M059J (cell line): ENCODE results near the gene SGF29. TPM values are rescaled to one million over a fixed set of nuclear protein-coding genes. Genes with fewer than 3 reads are reported as not detected.
"Not testable (repeated sequence)": the region's sequence is repeated elsewhere in the genome, so short reads cannot be mapped to it uniquely, and the experiment has no call there.

Experiments used
- DNase-seq: peaks from one replicate; pipeline ENCODE4 v3.0.0-alpha.2; 2012; ENCODE audit warnings: low read depth
- total RNA-seq: library from RNA; depleted of rRNA; stranded (reverse); fragments of >200 nt; shearing (Covaris generic); gene quantifications from 2 replicates; pipeline ENCODE4 v1.2.3, GENCODE V29; 2014

SGF29 gene
- total RNA-seq, 1 experiment from 2014 or later, result 16.7 TPM

DNA sequence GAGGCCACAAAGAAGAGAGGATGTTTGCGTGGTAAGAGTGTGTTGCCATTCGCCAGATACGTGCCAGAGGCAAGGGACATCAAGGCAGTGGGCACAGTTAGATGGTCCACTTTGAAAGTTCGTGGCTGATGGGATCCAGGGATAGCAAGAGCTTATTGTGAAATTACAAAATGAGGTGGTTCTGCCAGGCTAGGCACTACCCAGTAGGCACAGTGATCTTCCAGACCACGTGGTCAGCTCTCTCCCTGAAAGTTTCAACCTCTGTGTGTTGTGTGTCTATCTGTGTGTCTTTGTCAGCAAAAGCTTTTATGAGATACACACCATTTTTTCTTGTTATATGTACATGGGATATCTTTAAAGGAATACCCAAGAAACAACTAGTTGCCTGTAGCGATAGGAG, 9.5 kb downstream of the SGF29 start:
- DNase-seq, result no peak

DNA sequence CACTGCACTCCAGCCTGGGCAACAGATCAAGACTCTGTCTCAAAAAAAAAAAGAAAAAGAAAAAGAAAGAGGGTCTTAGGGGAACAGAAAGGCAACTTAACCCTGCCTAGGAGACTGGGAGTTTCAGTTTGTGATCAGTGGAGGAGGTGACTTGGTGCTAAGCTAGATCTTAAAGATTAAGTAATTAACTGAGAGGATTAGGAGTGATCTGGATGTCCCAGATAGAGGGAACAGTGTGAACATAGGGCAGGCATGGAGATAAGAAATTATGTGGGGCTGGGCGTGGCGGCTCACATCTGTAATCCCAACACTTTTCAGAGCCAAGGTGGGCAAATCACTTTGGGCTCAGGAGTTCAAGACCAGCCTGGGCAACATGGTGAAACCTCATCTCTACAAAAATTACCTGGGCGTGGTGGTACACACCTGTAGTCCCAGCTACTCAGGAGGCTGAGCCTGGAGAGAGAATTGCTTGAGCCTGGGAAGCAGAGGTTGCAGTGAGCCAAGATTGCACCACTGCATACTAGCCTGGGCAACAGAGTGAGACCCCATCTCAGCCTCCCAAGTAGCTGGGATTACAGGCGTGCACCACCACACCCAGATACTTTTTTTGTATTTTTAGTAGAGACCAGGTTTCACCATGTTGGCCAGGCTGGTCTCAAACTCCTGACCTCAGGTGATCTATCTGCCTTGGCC, 12.7 kb downstream of the SGF29 start:
- not testable (repeated sequence) for DNase-seq

DNA sequence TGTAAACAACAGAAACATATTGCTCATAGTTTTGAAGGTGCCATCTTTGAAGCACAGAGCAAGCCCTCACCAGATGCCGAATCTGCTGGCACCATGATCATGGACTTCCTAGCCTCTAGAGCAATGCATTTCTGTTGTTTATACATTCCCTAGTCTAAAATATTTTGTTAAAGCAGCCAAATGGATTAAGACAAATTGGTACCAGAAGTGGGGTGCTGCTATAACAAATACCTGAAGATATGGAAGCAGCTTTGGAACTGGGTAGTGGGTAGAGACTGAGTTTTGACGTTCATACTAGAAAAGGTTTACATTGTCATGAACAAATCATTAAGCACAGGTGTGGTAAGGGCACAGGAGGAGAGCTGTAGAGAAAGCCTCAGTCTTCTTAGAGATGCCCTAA, 13.6 kb downstream of the SGF29 start:
- DNase-seq, result no peak

DNA sequence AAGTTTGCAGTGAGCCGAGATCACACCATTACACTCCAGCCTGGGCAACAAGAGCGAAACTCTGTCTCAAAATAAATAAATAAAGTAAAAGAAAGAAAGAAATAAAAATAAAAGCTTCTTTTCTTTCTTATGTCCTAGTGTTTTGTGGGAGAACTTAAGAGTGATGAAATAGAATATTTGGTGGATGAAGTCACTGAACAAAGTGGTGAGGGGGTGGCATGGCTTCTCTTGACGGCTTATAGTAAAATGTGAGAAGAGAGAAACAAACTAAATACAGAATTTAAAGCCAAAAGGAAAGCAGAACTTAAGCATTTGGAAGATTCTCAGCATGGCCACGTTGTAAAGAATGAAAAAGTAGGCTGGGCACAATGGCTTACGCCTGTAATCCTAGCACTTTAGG, 15.3 kb downstream of the SGF29 start:
- peak; percentile 23 for DNase-seq

DNA sequence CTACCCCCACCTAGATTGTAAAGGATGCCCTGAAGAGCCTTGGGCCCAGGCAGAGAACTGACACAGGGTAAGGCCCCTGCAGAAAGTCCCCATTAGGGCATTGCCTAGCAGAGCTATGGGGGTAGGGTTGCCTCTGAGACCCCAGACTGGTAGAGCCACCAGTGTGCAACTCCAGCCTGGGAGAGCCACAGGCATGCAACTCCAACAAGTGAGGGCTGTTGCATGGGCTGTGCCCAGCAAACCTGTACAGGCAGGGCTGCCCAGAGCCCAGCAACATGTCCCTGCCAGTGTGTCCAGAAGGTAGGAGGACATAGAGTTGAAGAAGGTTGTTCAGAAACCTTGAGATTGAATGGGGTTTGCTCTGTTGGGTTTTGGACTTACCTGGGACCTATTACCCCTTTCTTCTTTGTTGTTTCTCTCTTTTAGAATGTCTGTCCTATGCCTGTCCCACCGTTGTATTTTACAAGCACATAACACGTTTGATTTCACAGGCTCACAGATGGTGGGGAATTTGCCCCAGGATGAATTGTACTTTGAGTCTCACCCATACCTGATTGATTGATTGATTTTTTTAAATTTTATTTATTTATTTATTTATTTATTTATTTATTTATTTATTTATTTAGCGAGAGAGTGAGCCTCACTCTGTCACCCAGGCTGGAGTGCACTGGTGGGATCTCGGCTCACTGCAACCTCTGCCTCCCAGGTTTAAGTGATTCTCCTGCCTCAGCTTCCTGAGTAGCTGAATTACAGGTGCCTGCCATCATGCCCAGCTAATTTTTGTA, 16.4 kb downstream of the SGF29 start:
- no peak for DNase-seq

DNA sequence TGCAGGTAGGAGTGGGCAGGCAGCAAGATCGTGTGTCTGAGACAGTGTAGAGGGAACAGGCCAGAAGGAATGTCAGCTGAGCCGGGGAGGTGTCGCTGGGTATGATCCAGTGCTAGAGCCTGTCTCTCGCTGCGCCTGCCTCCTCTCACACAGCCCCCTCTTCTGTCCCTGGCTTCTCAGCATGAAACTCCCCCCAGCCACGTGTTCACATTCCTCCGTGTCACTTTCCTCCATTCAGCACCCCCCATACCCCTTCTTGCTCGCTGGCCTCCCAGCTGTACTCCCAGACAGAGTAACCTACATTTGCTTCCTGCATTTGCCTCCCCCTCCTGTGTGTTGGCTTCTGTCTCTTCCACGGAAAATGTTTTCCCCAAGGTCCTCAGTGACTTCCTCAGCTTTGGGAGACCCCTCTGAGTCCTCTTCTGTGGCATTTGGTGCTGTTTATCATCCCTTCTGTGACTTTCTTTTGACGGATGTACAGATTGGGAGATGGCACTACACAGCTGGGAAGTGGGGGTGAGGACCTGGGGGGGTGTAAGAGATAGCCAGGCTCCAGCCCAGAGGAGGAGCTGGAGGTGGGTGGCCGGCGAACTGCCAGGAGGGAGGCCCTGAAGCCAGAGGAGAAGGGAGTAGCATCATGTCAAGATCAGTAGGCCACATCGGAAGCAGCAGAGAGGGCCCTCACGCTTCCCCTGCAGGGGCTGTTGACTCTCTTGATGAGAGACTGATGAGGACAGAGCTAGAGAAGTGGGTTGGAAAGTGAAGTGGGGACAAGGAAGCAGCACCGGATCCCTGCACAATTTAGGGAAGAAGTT, 19.2 kb downstream of the SGF29 start:
- no peak for DNase-seq

DNA sequence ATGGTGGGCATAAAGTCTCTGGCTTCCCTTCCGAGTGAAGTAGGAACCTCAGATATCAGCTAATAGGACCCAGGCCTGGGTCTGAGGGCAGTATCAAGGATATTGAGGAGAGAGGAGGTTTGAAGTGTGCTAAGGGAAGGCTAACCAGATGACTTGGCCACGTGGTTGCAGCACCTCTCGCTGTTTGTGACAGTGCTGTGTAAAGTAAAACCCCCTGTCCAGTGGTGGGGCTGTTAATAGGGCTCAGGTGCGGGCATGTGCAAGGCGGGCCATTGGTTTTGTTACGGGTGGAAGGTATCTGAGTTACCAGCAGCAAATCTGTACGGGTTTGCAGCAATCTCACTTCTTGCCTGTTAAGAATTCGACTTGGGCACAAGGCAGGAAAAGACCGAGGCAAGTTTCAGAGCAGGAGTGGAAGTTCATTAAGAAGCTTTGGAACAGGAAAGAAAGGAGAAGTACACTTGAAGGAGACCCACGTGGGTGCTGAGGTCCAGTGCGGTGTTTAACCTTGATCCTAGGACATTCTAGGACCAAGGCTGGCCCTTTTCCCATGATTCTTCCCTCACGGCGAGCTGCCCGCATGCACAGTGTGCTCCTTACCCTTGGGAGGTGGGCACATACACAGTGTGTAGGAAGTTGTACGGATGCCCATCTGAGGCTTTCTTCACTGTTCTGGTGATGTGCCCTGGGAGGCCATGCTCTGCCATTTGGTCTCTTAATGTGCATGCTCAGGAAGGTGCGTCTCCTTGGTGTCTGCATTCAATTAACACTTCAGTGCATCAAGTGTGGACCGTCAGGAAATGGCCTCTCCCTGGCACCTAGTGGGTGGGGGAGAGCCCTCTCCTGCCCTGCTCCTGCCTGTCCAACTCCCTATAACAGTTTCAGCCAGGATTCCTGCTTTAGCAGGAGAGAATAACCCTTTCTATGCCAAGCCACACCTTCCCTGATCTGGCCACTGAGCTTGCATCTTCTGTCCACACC, 20.3 kb downstream of the SGF29 start:
- DNase-seq, result no peak

DNA sequence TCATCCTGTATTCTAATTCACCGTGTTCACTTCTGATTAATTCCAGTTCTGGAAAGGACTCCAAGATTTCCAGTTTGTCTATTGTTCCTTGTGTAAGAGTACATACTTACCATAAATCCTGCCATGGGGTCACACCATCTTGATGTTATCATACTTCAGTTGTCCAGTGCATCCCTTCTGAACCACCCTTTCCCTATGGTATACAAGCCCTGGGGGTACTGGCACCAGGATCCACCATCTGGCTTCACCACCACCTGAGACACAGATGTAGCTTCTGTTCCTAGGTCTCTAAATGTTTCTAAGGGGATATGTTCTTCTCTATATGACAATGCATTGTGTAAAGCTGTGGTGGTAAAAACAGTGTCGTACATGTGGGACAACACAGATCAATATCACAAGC, 21.2 kb downstream of the SGF29 start:
- no peak for DNase-seq

DNA sequence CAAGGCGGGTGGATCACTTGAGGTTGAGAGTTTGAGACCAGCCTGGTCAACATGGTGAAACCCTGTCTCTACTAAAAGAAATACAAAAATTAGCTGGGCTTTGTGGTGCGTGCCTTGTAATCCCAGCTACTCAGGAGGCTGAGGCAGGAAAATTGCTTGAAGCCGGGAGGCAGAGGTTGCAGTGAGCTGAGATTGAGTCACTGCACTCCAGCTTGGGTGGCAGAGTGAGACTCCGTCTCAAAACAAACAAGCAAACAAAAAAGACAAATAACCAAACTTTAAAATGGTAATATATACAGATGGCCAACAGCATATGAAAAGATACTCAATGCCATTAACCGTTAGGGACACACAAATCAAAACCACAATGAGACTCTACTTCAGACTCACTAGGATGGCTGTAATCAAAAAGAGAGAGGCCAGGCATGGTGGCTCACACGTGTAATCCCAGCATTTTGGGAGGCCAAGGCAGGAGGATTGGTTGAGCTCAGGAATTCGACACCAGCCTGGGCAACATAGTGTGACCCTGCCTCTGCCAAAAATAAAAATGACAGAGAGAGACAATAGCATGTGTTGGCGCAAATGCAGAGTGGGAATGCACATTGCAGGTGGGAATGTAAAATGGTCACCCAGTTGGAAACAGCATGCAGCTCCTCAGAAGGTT, 21.9 kb downstream of the SGF29 start:
- DNase-seq, result no peak

DNA sequence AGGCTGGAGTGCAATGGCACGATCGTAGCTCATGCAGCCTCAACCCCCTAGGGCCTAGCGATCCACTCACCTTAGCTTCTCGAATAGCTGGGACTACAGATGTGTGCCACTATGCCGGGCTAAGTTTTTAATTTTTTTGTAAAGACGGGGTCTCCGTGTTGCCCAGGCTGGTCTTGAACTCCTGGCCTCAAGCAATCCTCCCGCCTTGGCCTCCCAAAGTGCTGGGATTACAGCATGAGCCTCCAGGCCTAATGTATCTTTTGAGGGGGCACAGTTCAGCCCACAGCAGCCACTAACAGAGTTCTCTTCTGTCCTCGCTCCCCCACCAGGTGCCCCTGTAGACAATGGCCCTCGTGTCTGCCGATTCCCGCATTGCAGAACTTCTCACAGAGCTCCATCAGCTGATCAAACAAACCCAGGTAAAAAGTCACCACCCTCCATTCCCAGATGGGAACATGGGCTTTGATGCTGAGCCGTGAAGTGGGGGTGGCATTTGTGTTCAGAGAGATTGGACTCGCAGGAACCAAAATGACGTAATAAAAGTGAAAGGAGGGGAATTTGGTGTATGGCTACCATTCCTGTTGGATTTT, 27.1 kb downstream of the SGF29 start:
- no peak for DNase-seq

DNA sequence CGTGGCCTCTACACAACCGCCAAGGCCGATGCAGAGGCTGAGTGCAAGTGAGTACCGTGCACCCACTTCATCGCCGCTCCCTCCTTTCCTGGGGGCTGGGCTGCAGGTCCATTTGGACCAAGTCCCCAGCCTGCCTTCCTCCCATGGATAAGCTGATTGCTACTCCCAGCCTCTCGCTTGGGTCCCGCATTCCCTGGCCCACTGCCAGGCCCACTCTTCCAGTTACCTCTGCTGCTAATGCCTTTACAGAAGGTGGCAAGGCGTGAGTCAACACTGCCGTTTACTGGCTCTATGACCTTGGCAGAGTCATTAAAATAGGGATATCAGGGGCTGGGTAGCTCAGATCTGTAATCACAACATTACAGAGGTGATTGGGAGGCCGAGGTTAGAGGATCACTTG, 32.0 kb downstream of the SGF29 start:
- peak; percentile 52 for DNase-seq

DNA sequence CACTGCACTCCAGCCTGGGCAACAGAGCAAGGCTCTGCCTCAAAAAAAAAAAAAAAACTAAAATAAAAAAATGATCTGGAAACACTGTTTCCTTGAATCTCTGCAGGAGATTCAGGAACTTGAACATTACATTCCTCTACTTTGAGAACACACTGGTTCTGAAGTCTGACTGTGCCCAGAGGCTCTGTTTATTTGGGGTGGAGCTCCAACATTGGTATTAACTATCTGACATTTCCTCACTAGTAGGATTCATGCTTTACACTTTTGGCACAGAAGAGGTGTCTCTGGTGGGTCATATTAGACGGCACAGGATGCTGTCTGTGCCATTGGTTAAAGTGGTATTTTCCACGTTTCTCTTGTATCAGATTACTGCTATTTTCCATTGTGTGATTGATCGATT, 32.7 kb downstream of the SGF29 start:
- peak; percentile 49 for DNase-seq

DNA sequence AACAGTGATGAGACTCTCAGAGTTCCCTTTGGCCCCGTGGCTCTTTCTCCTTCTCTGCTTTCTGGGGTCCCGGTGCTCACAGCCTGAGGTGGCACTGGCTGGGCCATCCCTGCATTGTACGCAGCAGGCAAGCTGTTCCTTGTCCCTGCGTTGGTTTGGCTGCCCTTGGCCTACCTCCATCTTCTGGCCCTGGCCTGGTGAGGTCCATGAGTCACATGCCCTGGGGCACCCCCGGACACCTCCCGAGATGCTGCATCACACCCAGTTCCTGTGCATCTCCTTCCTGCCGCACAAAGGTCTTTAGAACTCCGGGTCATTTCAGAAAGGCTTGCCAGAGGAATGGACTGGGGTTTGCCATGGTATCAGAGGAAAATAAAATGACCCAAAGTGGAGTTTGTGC, 33.7 kb downstream of the SGF29 start:
- DNase-seq, result peak; percentile 93

DNA sequence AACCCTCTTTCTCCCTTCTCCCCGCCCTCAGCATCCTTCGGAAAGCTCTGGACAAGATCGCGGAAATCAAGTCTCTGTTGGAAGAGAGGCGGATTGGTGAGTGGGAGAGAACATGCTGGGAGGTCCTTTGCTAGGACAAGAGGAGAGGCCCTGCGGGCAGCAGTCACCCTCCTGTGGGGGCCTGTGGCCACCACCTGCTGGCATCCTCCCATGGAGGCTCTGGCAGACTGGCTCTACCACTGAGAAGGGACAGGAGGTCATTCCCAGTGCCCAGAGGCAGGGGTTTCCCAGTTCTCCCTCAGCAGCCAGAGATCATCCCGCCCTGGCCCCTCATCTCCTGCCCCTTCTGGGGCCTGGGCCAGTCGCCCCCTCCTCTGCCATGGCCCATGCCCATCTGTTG, 35.3 kb downstream of the SGF29 start:
- DNase-seq, result no peak

DNA sequence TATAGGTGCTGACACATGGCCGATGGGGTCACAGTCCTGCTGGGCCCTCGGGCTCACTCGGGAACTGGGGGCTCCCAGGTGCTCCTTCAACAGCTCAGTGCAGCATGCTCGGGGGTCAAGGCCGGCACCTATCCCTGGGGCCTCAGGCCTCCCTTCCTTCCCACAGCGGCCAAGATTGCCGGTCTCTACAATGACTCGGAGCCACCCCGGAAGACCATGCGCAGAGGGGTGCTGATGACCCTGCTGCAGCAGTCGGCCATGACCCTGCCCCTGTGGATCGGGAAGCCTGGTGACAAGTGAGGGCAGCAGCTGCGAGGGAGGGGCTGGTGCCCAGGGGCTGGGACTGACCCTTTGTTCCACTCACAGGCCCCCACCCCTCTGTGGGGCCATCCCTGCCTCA, 36.2 kb downstream of the SGF29 start:
- no peak for DNase-seq

DNA sequence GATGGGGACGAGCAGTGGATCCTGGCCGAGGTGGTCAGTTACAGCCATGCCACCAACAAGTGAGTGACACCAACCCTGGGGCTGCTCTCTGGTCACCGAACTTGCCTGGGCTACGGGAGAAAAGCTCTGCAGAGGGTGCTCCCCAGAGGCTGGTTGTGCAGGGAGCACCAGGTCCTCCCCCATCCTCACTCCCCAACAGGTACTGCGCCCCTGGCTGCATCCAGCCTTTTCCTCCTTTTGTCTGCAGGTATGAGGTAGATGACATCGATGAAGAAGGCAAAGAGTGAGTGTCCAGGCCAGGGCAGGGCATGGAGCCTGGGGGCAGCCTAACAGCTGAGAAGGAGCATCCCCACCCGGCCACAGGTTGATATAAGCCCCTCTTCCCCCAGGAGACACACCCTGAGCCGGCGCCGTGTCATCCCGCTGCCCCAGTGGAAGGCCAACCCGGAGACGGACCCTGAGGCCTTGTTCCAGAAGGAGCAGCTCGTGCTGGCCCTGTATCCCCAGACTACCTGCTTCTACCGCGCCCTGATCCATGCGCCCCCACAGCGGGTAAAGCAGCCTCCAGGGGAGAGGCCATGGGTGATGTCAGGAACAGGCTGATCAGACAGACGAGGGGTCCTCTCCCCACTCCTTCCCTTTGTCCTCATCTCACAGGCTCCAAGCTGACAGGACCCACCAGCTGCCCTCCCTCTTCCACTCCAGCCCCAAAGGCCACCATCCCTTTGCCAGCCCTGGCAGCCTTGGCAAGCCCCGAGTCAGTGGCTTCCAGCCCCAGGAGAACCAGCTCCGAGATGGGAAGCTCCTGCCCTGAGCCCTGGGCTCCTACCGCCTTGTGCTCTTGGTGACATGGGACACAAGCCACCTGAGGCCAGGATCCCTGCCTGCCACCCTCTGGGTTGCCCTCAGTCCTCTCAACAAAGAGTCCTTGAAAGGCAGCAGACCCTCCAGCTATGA, 36.9 kb downstream of the SGF29 start:
- DNase-seq, result no peak

DNA sequence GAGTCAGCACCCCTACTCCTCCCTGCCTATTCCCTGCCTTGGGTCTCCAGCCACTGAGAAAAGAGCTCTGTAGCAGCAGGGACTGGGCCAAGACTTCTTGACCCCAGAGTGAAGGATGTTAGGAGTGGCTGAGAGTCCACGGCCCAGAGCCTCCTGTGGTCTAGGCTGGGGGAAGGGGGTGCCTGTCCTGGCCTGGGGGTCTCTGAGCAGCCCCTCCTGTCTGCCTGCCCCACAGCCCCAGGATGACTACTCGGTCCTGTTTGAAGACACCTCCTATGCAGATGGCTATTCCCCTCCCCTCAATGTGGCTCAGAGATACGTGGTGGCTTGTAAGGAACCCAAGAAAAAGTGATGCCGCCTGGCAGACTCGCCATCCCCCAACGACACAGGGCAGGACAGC, 37.6 kb downstream of the SGF29 start:
- no peak for DNase-seq

DNA sequence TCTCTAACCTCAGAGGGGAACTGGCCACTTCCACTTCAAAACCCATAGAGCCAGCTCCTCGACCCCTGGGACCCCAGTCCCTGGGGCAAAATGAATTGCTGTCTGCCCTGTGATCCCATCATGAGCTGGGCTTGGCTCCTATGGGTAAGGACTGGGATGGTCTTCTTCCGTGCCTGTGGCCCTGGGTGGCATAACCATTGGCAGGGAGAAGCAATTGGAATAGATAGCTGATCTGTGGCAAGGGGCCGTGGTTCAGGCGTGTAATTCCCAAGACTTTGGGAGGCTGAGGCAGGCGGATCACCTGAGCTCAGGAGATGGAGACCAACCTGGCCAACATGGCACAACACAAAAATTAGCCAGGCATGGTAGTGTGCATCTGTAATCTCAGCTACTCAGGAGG, 38.8 kb downstream of the SGF29 start:
- DNase-seq, result no peak

DNA sequence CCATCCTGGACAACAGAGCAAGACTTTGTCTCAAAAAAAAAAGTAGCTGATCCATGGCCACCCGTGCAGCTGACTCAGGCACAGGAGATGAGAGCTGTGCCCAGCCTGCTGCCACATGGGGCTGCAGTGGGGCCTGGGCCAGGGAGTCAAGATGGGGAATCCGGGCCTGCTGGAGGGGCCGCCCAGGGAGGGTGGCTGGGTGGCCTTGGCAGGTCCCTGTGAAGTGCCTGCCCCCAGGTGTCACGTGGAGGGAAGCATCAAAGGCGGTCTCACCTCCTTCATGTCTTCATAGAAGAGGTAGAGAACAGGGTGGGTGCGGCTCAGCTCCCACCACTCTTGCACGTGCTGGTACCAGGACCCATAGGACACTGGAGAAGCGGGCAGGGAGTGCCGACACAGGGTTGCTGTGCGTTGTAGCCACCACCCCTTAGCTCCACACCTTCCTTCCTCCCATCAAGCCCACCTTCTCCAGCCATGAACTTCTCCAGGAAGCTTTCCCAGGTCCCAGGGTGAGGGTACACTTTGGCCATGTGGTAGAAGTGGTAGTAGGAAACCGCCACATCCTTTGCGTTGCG, 39.3 kb downstream of the SGF29 start:
- DNase-seq, result no peak
